DND-41 (cell line): Measurements from ENCODE around the gene SIX3.

ENCODE experiments used
- EZH2 ChIP-seq: IDR thresholded peaks from 3 replicates; pipeline ENCODE4 v1.6.1; 2012; ENCODE audit warnings: borderline replicate concordance, low read depth, mild to moderate bottlenecking, moderate library complexity, low read length, inconsistent platforms; ENCODE audit not compliant: severe bottlenecking
- TF ChIP-seq, protein P1 (sequence below): IDR thresholded peaks from 2 replicates; pipeline ENCODE4 v1.5.1; 2012; ENCODE audit warnings: borderline replicate concordance, low read length, moderate library complexity, mild to moderate bottlenecking; ENCODE audit not compliant: poor library complexity, severe bottlenecking; ENCODE audit errors: extremely low read depth

DNA sequence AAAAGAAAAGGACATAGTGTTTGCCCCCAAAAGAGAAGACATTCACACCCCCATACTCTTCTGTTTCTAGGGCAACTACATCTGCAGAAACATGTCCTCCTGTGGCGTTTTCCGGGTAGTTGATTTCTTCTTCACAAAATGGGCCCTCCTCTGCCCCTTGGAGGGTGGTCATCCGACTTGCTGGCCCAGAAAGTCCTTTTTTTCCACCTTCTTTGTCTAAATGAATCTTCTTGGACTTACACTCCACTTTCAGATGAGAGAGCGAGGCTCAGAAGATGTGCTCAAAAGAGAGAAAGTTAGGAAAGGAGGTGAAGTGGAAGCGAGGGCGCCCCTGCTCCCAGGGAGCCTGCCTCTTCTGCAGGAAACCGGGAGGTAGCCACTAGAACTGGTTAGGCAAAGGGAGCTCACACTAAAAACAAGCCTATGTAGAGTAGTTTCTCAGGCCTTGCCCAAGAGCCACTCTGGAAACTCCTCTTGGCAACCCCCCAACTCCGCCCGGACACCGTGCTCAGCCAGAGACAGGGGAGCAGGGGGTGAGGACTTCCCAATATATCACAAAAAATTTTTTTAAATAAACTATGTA is 10.2 kb upstream of the SIX3 start:
- no peak for TF ChIP-seq EZH2
- TF ChIP-seq, protein P1, sequence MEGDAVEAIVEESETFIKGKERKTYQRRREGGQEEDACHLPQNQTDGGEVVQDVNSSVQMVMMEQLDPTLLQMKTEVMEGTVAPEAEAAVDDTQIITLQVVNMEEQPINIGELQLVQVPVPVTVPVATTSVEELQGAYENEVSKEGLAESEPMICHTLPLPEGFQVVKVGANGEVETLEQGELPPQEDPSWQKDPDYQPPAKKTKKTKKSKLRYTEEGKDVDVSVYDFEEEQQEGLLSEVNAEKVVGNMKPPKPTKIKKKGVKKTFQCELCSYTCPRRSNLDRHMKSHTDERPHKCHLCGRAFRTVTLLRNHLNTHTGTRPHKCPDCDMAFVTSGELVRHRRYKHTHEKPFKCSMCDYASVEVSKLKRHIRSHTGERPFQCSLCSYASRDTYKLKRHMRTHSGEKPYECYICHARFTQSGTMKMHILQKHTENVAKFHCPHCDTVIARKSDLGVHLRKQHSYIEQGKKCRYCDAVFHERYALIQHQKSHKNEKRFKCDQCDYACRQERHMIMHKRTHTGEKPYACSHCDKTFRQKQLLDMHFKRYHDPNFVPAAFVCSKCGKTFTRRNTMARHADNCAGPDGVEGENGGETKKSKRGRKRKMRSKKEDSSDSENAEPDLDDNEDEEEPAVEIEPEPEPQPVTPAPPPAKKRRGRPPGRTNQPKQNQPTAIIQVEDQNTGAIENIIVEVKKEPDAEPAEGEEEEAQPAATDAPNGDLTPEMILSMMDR: no peak
